Vagina (tissue), 2 donors: ENCODE measurements around the gene ACAD10.

ENCODE experiments used
- POLR2A ChIP-seq, 2 donors: fragments of 450-650 bp; IDR thresholded peaks; one replicate each; pipeline ENCODE4 v1.6.1; 2017; ENCODE audit warnings: antibody characterized with exemption in 2 of 2, mild to moderate bottlenecking in 2 of 2, moderate library complexity in 2 of 2
- POLR2AphosphoS5 ChIP-seq, 2 donors: sonication (generic); formaldehyde crosslinking; IDR thresholded peaks; one replicate each; pipeline ENCODE4 v1.9.0; 2017; ENCODE audit warnings: antibody characterized with exemption in 2 of 2, mild to moderate bottlenecking in 2 of 2, low read depth in 1 of 2; ENCODE audit not compliant: insufficient read depth in 1 of 2
- TF ChIP-seq, protein P1 (sequence below), 3 experiments: fragments of 450-650 bp in 2 of 3; fragments of 200-600 bp in 1 of 3; sonication (generic) in 1 of 3; IDR thresholded peaks; one replicate each; pipeline ENCODE4 v1.5.1; 2017 to 2019; ENCODE audit warnings: antibody characterized with exemption in 3 of 3, mild to moderate bottlenecking in 2 of 3, moderate library complexity in 2 of 3

- TF ChIP-seq, protein P1, sequence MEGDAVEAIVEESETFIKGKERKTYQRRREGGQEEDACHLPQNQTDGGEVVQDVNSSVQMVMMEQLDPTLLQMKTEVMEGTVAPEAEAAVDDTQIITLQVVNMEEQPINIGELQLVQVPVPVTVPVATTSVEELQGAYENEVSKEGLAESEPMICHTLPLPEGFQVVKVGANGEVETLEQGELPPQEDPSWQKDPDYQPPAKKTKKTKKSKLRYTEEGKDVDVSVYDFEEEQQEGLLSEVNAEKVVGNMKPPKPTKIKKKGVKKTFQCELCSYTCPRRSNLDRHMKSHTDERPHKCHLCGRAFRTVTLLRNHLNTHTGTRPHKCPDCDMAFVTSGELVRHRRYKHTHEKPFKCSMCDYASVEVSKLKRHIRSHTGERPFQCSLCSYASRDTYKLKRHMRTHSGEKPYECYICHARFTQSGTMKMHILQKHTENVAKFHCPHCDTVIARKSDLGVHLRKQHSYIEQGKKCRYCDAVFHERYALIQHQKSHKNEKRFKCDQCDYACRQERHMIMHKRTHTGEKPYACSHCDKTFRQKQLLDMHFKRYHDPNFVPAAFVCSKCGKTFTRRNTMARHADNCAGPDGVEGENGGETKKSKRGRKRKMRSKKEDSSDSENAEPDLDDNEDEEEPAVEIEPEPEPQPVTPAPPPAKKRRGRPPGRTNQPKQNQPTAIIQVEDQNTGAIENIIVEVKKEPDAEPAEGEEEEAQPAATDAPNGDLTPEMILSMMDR (IDR thresholded peaks at IDR 0.05) = no peak
- no peak for TF ChIP-seq POLR2AphosphoS5 (IDR thresholded peaks at IDR 0.05; ENCODE audit: insufficient read depth in 1 of 2, low read depth in 1 of 2)
- no peak for TF ChIP-seq POLR2A (IDR thresholded peaks at IDR 0.05)
Measured at GRCh38 chr12:111756196-111756595, 70.3 kb downstream of the ACAD10 start.
